ENCODE measurements around the gene NPW. TPM values are rescaled to one million over a fixed set of nuclear protein-coding genes. Genes with fewer than 3 reads are reported as not detected.
A peak's percentile ranks its signal among the peaks of the same experiment; 100 is the strongest.

The NPW gene
- total and polyA plus RNA-seq, 9 of the 15 experiments (the other 6 are each of a cell fraction or from before 2014, with no cell fraction given): 0.14 to 4.0 (median 2.6) TPM; not detected in 4

DNA sequence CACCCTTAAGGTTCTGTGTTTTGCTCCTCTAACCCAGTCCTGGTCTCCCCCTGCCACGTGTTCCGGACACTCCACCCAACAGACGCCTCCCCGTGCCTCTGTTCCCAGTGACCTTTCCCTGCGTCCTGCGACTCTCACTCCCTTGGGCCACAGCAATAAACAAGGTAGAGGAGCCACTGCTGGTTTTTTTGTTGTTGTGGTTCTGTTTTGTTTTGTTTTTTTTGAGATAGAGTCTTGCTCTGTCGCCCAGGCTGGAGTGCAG lies 3.7 kb upstream of the NPW start:
- Histone ChIP-seq H3K4me3 (no peak overlapping the region), H3K4me1 (replicated peaks in 1 of 2; ENCODE audit: control insufficient read depth in 2 of 2, insufficient read depth in 2 of 2, low read length in 2 of 2) (peaks cover 4 to 37% of the 10 kb centered on the region in 2 experiments; a peak in 4 of 5 replicates), H3K9ac (ENCODE audit: insufficient read depth in 1 of 2, low read depth in 2 of 2, low read length in 2 of 2) (peak overlapping the region in 1 of 2 experiments; percentile 90; a peak in 2 of 4 replicates), H3K36me3 (ENCODE audit: control insufficient read depth, insufficient read depth, low read length) (no peaks in the 10 kb centered on the region), H3K4me2 (ENCODE audit: insufficient read depth, low read length) (no peak overlapping the region), H3K9me3 (replicated peaks; ENCODE audit: control insufficient read depth, insufficient read depth, low read depth, low read length) (no peaks in the 10 kb centered on the region), H3K79me2 (ENCODE audit: control insufficient read depth, insufficient read depth, low read length) (peaks cover 1% of the 10 kb centered on the region; the same call in 2 of the 3 replicates), H3K27ac (ENCODE audit: extremely low read depth, low read depth, low read length) (no peak overlapping the region), H4K20me1 (replicated peaks; ENCODE audit: control insufficient read depth, insufficient read depth, low read length) (no peaks in the 10 kb centered on the region), H3K9me1 (ENCODE audit: control insufficient read depth, insufficient read depth, low read length) (no peaks in the 10 kb centered on the region), H3K27me3 (ENCODE audit: control insufficient read depth in 2 of 2, insufficient read depth in 2 of 2, low read length in 2 of 2) (no peaks in the 10 kb centered on the region), H2AFZ (ENCODE audit: low read depth, low read length) (no peak overlapping the region)
- TF ChIP-seq, protein P1, sequence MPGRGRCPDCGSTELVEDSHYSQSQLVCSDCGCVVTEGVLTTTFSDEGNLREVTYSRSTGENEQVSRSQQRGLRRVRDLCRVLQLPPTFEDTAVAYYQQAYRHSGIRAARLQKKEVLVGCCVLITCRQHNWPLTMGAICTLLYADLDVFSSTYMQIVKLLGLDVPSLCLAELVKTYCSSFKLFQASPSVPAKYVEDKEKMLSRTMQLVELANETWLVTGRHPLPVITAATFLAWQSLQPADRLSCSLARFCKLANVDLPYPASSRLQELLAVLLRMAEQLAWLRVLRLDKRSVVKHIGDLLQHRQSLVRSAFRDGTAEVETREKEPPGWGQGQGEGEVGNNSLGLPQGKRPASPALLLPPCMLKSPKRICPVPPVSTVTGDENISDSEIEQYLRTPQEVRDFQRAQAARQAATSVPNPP (IDR thresholded peaks at IDR 0.05; ENCODE audit: borderline replicate concordance, insufficient read depth, insufficient read length): no peak
- TF ChIP-seq POLR2A (conservative IDR thresholded peaks at IDR 0.05) (no peak), LEF1 (IDR thresholded peaks at IDR 0.05) (no peak), RBFOX2 (IDR thresholded peaks at IDR 0.05; ENCODE audit: low read depth, low read length) (no peak), LARP7 (IDR thresholded peaks at IDR 0.05) (no peak), BRF1 (IDR thresholded peaks at IDR 0.05; ENCODE audit: borderline replicate concordance, extremely low read depth, insufficient read length) (no peak), HNRNPLL (IDR thresholded peaks at IDR 0.05; ENCODE audit: low read depth, low read length, poor library complexity, severe bottlenecking) (no peak), ZNF124 (CRISPR knock-in tag; IDR thresholded peaks at IDR 0.05) (no peak), ARID2 (IDR thresholded peaks at IDR 0.05) (no peak)
- TF ChIP-seq, protein P2, sequence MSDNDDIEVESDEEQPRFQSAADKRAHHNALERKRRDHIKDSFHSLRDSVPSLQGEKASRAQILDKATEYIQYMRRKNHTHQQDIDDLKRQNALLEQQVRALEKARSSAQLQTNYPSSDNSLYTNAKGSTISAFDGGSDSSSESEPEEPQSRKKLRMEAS (CRISPR knock-in tag; IDR thresholded peaks at IDR 0.05): no peak
- WGBS (ENCODE audit: insufficient coverage, low coverage, missing lambda C conversion rate): 65% methylated on average over 7 of the region's 7 CpGs
- no peak for ATAC-seq
- intact Hi-C loops (cut with micrococcal nuclease): no loop called here
- in situ Hi-C loops (cut with MboI): no loop called here
- no peak for FAIRE-seq
- no peak for DNase-seq (ENCODE audit: extremely low read depth in 1 of 4, low spot score in 3 of 4)
- CTCF ChIA-PET (ENCODE audit: low intra/inter-chr PET ratio): interaction anchor here (0.9 kb wide), 1 partner anchor 904 kb away, joined by 3 read pairs; no protein-coding TSS in a partner anchor
- no TSS peak for BruUV-seq (replicated peaks)
- POLR2A ChIA-PET: interaction anchor here (0.6 to 2.0 kb wide), 3 partner anchors 32 to 402 kb away, joined by 3 to 9 read pairs (median 3); partner anchors contain the start of genes GFER and TRAF7

All from K562 (cell line).